Neural progenitor cell (in vitro differentiated cells): Measurements from ENCODE around the gene ADGRF4. TPM values are rescaled to one million over a fixed set of nuclear protein-coding genes. Genes with fewer than 3 reads are reported as not detected.

Experiments
- DNase-seq: peaks from one replicate; pipeline ENCODE4 v3.0.0-alpha.2; 2016; ENCODE audit warnings: low spot score
- H2AFZ ChIP-seq: fragments of 200-600 bp; sonication (generic); replicated peaks from 2 replicates; pipeline ENCODE4 v1.6.1; 2016; ENCODE audit warnings: antibody characterized with exemption
- H3F3A ChIP-seq: fragments of 200-600 bp; sonication (generic); 2 replicates; pipeline ENCODE4 v1.6.1; 2016; ENCODE audit warnings: antibody characterized with exemption, low read depth
- H3K27ac ChIP-seq: fragments of 200-600 bp; sonication (generic); 2 replicates; pipeline ENCODE4 v1.5.1; 2016; ENCODE audit warnings: mild to moderate bottlenecking
- H3K27me3 ChIP-seq: fragments of 200-600 bp; sonication (generic); 2 replicates; pipeline ENCODE4 v1.6.1; 2016; ENCODE audit warnings: mild to moderate bottlenecking, moderate library complexity
- H3K36me3 ChIP-seq: fragments of 200-600 bp; sonication (generic); 2 replicates; pipeline ENCODE4 v1.5.1; 2016
- H3K4me1 ChIP-seq: fragments of 200-600 bp; sonication (generic); 2 replicates; pipeline ENCODE4 v1.6.1; 2016; ENCODE audit warnings: mixed run types
- H3K4me2 ChIP-seq: fragments of 200-600 bp; sonication (generic); 2 replicates; pipeline ENCODE4 v1.6.1; 2016
- H3K4me3 ChIP-seq: fragments of 200-600 bp; sonication (generic); 2 replicates; pipeline ENCODE4 v1.5.1; 2016
- H3K79me2 ChIP-seq: fragments of 200-600 bp; sonication (generic); 2 replicates; pipeline ENCODE4 v1.6.1; 2016; ENCODE audit warnings: low read depth
- H3K9ac ChIP-seq: fragments of 200-600 bp; sonication (generic); 2 replicates; pipeline ENCODE4 v1.6.1; 2016
- H3K9me3 ChIP-seq: fragments of 200-600 bp; sonication (generic); 2 replicates; pipeline ENCODE4 v1.5.1; 2016; ENCODE audit warnings: low read depth
- H4K20me1 ChIP-seq: fragments of 200-600 bp; sonication (generic); 2 replicates; pipeline ENCODE4 v1.6.1; 2016; ENCODE audit warnings: low read depth
- H3K27ac Mint-ChIP-seq: 3 replicates; pipeline ENCODE4 v1.8.0; 2021; ENCODE audit warnings: mixed read lengths
- H3K27me3 Mint-ChIP-seq: 2 replicates; pipeline ENCODE4 v1.8.0; 2022; ENCODE audit warnings: low read depth, mild to moderate bottlenecking, inconsistent platforms, moderate library complexity, mixed read lengths; ENCODE audit not compliant: insufficient read depth
- H3K36me3 Mint-ChIP-seq: 3 replicates; pipeline ENCODE4 v1.8.0; 2021; ENCODE audit warnings: mixed read lengths
- H3K4me1 Mint-ChIP-seq: 3 replicates; pipeline ENCODE4 v1.8.0; 2021; ENCODE audit warnings: mixed read lengths
- H3K4me3 Mint-ChIP-seq: 3 replicates; pipeline ENCODE4 v1.8.0; 2021; ENCODE audit warnings: mild to moderate bottlenecking, moderate library complexity, mixed read lengths
- H3K9me3 Mint-ChIP-seq: 3 replicates; pipeline ENCODE4 v1.8.0; 2020; ENCODE audit warnings: mixed read lengths
- EZH2 ChIP-seq: fragments of 200-600 bp; sonication (generic); IDR thresholded peaks from 2 replicates; pipeline ENCODE4 v1.6.1; 2017; ENCODE audit warnings: antibody characterized with exemption, mild to moderate bottlenecking, moderate library complexity
- EZH2phosphoT487 ChIP-seq: fragments of 200-600 bp; sonication (generic); IDR thresholded peaks from 2 replicates; pipeline ENCODE4 v1.6.1; 2017; ENCODE audit warnings: antibody characterized with exemption
- total RNA-seq: library from RNA; depleted of rRNA; stranded (reverse); fragments of >200 nt; gene quantifications from 2 replicates; pipeline ENCODE4 v1.2.3, GENCODE V29; 2015; ENCODE audit warnings: low replicate concordance
- TF ChIP-seq, protein P1 (sequence below): fragments of 200-600 bp; sonication (generic); IDR thresholded peaks from 2 replicates; pipeline ENCODE4 v1.5.1; 2017; ENCODE audit warnings: antibody characterized with exemption, mild to moderate bottlenecking

ADGRF4 gene
- total RNA-seq, 1 donor from 2014 or later: not detected

DNA sequence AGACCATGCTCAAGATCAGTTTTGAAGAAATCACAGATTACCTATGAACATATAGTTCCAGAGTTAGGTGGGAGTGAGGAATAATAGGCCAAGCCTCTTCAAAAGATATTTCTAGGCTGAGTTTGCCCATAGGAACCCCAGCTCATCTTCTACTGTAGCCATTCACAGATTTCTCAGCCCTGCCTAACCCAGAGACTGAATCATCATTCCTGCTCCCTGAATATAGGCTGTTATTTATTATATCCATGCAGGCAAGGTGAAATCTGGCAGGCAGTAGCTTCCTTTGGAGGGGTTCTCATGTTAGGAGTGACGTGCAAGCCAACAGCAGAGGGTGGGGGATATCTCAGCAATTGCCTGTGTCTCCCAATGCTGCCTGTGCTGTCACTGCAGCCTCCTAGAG is 25.6 kb upstream of the ADGRF4 start:
- no peaks in the 10 kb centered on the region for H3K36me3 ChIP-seq
- H3K4me1 Mint-ChIP-seq: peaks cover 35% of the 10 kb centered on the region
- TF ChIP-seq EZH2: no peak
- TF ChIP-seq EZH2phosphoT487: no peak

DNA sequence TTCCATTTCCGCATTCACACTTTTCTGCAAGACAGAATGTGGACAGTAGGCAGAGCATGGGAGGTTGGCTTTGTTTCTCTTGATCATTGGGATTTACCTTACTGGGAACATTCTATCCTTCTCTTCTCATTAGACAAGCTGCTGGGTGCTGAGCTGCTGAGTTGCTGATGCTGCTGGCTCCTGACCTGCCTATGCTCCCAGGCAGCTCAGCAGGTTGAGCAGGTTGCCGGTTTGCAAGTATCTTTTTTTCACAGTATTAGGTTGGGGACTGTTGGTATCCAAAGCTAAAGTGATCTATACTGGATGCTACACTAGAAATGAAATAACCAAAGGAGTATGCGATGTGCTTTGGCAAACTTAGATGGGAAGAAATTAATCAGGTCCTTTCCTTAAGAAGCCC is 23.7 kb upstream of the ADGRF4 start:
- no peaks in the 10 kb centered on the region for H3K79me2 ChIP-seq
- H3K4me1 ChIP-seq: peaks cover 22% of the 10 kb centered on the region
- H3F3A ChIP-seq: peaks cover 12% of the 10 kb centered on the region
- no peak overlapping the region for H2AFZ ChIP-seq
- H3K9me3 ChIP-seq: no peaks in the 10 kb centered on the region
- H3K4me2 ChIP-seq: no peak overlapping the region
- no peak overlapping the region for H3K27ac Mint-ChIP-seq
- no peak overlapping the region for H3K9ac ChIP-seq
- no peak overlapping the region for H3K27ac ChIP-seq
- no peak overlapping the region for H3K4me3 Mint-ChIP-seq
- TF ChIP-seq, protein P1, sequence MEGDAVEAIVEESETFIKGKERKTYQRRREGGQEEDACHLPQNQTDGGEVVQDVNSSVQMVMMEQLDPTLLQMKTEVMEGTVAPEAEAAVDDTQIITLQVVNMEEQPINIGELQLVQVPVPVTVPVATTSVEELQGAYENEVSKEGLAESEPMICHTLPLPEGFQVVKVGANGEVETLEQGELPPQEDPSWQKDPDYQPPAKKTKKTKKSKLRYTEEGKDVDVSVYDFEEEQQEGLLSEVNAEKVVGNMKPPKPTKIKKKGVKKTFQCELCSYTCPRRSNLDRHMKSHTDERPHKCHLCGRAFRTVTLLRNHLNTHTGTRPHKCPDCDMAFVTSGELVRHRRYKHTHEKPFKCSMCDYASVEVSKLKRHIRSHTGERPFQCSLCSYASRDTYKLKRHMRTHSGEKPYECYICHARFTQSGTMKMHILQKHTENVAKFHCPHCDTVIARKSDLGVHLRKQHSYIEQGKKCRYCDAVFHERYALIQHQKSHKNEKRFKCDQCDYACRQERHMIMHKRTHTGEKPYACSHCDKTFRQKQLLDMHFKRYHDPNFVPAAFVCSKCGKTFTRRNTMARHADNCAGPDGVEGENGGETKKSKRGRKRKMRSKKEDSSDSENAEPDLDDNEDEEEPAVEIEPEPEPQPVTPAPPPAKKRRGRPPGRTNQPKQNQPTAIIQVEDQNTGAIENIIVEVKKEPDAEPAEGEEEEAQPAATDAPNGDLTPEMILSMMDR: no peak
- no peak for TF ChIP-seq EZH2
- no peak for TF ChIP-seq EZH2phosphoT487
- H3K4me3 ChIP-seq: no peak overlapping the region
- H3K36me3 ChIP-seq: no peaks in the 10 kb centered on the region
- H3K4me1 Mint-ChIP-seq: peaks cover 17% of the 10 kb centered on the region
- H4K20me1 ChIP-seq: no peaks in the 10 kb centered on the region
- H3K9me3 Mint-ChIP-seq: peaks cover 13% of the 10 kb centered on the region
- no peaks in the 10 kb centered on the region for H3K36me3 Mint-ChIP-seq
- no peak for DNase-seq
- H3K27me3 ChIP-seq: no peaks in the 10 kb centered on the region
- H3K27me3 Mint-ChIP-seq: peaks cover 2% of the 10 kb centered on the region

More for the DNA sequence above, 25.6 kb upstream of the ADGRF4 start:
- Histone ChIP-seq H3K9me3 (no peaks in the 10 kb centered on the region), H3F3A (peaks cover 19% of the 10 kb centered on the region), H3K27me3 (no peaks in the 10 kb centered on the region), H3K79me2 (no peaks in the 10 kb centered on the region), H3K4me3 (no peak overlapping the region), H2AFZ (no peak overlapping the region), H4K20me1 (no peaks in the 10 kb centered on the region), H3K9ac (no peak overlapping the region), H3K4me2 (no peak overlapping the region), H3K4me1 (peaks cover 36% of the 10 kb centered on the region), H3K27ac (no peak overlapping the region)
- no peak for DNase-seq
- Mint-ChIP-seq H3K27ac (no peak overlapping the region), H3K9me3 (peaks cover 13% of the 10 kb centered on the region), H3K4me3 (no peak overlapping the region), H3K27me3 (peaks cover 2% of the 10 kb centered on the region), H3K36me3 (no peaks in the 10 kb centered on the region)

DNA sequence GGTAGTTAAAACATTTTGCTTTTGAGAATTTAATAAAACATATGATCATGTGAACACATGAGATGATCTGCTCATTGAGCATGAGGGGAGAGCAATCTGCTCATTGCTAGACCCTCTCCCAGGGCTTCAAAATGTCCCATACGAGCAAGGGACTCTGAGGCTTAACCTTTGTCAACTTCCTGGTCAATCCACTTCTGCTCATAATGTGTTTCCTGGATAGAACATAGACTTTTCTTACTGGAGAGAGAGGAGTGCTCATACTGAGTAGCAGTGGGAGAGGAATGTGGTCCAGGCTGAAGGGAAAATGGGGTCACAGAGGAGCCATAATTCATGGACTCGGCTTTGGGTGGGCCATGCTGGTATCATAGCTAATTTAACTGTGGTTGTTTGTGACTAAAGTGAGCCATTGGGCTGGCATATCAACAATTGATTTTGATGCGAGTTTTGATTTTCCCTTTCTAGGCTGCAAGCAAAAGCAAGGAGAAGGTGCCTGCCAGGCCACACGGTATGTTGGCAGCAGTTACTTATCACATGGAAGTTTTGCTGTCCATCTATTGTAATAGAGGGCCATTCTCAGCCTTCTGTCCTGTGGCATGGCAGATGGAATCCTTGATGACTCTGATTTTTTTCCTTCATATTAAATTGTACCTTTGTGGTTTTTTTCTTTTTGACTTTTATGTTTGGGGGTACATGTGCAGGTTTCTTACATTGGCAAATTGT is 20.8 kb upstream of the ADGRF4 start:
- H3K36me3 Mint-ChIP-seq: no peaks in the 10 kb centered on the region
- no peak overlapping the region for H3K4me3 ChIP-seq
- H3K9me3 ChIP-seq: no peaks in the 10 kb centered on the region
- H3K4me1 Mint-ChIP-seq: peaks cover 1% of the 10 kb centered on the region
- H3F3A ChIP-seq: no peaks in the 10 kb centered on the region
- no peak overlapping the region for H3K9ac ChIP-seq
- no peak overlapping the region for H3K27ac ChIP-seq
- TF ChIP-seq, protein P1: no peak
- TF ChIP-seq EZH2: no peak
- no peak for TF ChIP-seq EZH2phosphoT487
- H3K36me3 ChIP-seq: no peaks in the 10 kb centered on the region
- H4K20me1 ChIP-seq: no peaks in the 10 kb centered on the region
- no peak for DNase-seq
- H2AFZ ChIP-seq: no peak overlapping the region
- no peak overlapping the region for H3K27ac Mint-ChIP-seq
- no peaks in the 10 kb centered on the region for H3K27me3 Mint-ChIP-seq
- no peaks in the 10 kb centered on the region for H3K4me1 ChIP-seq
- peaks cover 13% of the 10 kb centered on the region for H3K9me3 Mint-ChIP-seq
- H3K4me3 Mint-ChIP-seq: no peak overlapping the region
- H3K4me2 ChIP-seq: no peak overlapping the region
- H3K27me3 ChIP-seq: no peaks in the 10 kb centered on the region
- no peaks in the 10 kb centered on the region for H3K79me2 ChIP-seq

DNA sequence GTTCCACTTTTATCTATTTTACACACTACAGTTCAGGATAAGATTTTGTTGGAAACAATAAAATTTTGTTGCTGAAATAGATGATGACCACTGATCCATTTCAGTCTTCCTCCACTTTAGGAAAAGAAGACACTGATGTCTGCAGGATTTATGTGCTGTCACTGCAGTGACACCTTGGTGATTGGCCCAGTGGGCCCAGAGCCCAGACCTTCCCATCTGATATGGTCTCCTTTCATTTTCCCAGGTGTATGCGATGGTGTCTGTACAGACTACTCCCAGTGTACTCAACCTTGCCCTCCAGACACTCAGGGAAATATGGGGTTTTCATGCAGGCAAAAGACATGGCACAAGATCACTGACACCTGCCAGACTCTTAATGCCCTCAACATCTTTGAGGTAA is 19.6 kb upstream of the ADGRF4 start:
- no peaks in the 10 kb centered on the region for H3K27me3 Mint-ChIP-seq
- H3K36me3 ChIP-seq: no peaks in the 10 kb centered on the region

More for the DNA sequence above, 19.6 kb upstream of the ADGRF4 start:
- Mint-ChIP-seq H3K4me1 (no peaks in the 10 kb centered on the region), H3K36me3 (no peaks in the 10 kb centered on the region), H3K4me3 (no peak overlapping the region), H3K9me3 (peaks cover 10% of the 10 kb centered on the region), H3K27ac (no peak overlapping the region)
- Histone ChIP-seq H3K27ac (no peak overlapping the region), H3F3A (no peaks in the 10 kb centered on the region), H3K9me3 (no peaks in the 10 kb centered on the region), H3K27me3 (no peaks in the 10 kb centered on the region), H3K4me1 (no peaks in the 10 kb centered on the region), H3K9ac (no peak overlapping the region), H3K4me3 (no peak overlapping the region), H3K79me2 (no peaks in the 10 kb centered on the region), H2AFZ (no peak overlapping the region), H3K4me2 (no peak overlapping the region), H4K20me1 (no peaks in the 10 kb centered on the region)
- TF ChIP-seq, protein P1: no peak
- DNase-seq: no peak
